ENCODE data around the gene ADAMTS15.

GRCh38 chr11:130454491-130455252 lies 6.2 kb downstream of the ADAMTS15 start:
- TF ChIP-seq, protein P1, sequence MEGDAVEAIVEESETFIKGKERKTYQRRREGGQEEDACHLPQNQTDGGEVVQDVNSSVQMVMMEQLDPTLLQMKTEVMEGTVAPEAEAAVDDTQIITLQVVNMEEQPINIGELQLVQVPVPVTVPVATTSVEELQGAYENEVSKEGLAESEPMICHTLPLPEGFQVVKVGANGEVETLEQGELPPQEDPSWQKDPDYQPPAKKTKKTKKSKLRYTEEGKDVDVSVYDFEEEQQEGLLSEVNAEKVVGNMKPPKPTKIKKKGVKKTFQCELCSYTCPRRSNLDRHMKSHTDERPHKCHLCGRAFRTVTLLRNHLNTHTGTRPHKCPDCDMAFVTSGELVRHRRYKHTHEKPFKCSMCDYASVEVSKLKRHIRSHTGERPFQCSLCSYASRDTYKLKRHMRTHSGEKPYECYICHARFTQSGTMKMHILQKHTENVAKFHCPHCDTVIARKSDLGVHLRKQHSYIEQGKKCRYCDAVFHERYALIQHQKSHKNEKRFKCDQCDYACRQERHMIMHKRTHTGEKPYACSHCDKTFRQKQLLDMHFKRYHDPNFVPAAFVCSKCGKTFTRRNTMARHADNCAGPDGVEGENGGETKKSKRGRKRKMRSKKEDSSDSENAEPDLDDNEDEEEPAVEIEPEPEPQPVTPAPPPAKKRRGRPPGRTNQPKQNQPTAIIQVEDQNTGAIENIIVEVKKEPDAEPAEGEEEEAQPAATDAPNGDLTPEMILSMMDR (IDR thresholded peaks at IDR 0.05; ENCODE audit: extremely low read depth in 1 of 2, insufficient read depth in 1 of 2, low read depth in 1 of 2, low read length in 2 of 2), result no peak
- TF ChIP-seq POLR2A (IDR thresholded peaks at IDR 0.05; ENCODE audit: low read depth, low read length), result no peak
- TF ChIP-seq MYC (IDR thresholded peaks at IDR 0.05; ENCODE audit: low read depth, low read length), result no peak
- TF ChIP-seq MAX (IDR thresholded peaks at IDR 0.05; ENCODE audit: insufficient read depth, insufficient read length), result no peak
- no peak for TF ChIP-seq EZH2 (IDR thresholded peaks at IDR 0.05; ENCODE audit: borderline replicate concordance, low read depth, low read length, severe bottlenecking)
- no peak for TF ChIP-seq JUN (IDR thresholded peaks at IDR 0.05; ENCODE audit: borderline replicate concordance, insufficient read depth, insufficient read length, low read depth)
- no peak for TF ChIP-seq POLR2AphosphoS5 (IDR thresholded peaks at IDR 0.05; ENCODE audit: insufficient read depth, low read depth, low read length)
- no peak for TF ChIP-seq FOS (IDR thresholded peaks at IDR 0.05; ENCODE audit: borderline replicate concordance, insufficient read depth, low read length)

All from endothelial cell of umbilical vein (primary cell).